NCI-H2196 (cell line): ENCODE data around the gene LSM12.

Source experiments
- DNase-seq: peaks from one replicate; lab custom pipeline; 2025; ENCODE audit not compliant: unreplicated experiment; lab: John Stamatoyannopoulos, UW

Gene LSM12

DNA sequence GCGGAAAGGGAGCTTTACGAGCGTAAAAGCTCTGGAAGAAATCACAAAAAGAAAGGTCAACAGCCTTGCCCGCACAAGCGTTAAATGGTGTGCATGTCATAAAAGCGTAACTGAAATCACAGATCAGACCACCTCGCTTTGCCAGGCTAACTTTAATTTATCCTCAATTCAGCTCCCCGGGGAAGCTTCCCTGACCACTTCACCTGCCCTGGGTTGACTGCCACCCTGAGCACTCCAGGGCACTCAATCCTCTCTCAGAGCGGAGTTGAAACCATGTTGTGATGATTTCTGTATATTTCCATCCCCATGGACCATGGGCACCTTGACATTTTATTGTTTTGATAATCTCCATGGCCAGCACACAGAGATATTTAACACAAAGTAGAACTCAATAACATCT is 78.2 kb downstream of the LSM12 start:
- no peak for DNase-seq

- no peak for DNase-seq
Observed at GRCh38 chr17:43987131-43988021, 79.1 kb downstream of the LSM12 start.

DNA sequence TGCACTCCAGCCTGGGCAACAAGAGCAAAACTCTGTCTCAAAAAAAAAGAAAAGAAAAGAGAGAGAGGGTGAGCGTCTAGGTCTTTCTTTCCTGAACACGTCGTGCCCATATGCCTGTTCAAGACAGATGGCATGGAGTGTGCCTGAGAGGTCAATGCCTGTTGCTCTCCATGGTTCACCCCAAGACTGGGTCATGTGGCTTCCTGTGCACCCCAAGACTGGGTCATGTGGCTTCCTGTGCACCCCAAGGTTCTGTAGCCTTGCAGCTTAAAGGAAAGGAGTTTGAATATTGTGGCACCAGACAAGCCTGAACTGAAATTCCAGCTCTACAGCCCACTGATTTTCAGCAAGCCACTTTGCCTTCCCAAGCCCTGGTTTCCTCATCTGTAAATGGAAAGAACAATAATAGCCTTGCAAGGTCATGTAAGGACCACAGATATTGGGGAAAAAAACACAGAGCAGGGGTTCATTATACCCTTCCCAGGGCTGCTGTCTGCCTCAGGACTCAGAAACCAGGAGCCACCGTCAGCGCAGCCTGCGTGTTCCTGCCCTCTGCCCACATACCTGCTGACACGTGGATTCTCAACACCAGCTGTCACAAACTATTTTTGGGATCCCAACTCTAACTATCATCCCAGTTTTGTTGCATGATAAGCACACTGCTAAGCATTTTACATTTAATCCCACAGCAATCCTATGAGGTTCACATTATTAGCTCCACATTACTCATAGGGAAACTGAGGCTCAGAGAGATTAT is 80.1 kb downstream of the LSM12 start:
- DNase-seq: no peak

GRCh38 chr17:43984521-43984920 is 82.0 kb downstream of the LSM12 start:
- peak; percentile 33 for DNase-seq
